Measurements from ENCODE around the gene SLC22A2. TPM values are rescaled to one million over a fixed set of nuclear protein-coding genes. Genes with fewer than 3 reads are reported as not detected.

The SLC22A2 gene
- total RNA-seq, 2 donors from 2014 or later, result not detected

DNA sequence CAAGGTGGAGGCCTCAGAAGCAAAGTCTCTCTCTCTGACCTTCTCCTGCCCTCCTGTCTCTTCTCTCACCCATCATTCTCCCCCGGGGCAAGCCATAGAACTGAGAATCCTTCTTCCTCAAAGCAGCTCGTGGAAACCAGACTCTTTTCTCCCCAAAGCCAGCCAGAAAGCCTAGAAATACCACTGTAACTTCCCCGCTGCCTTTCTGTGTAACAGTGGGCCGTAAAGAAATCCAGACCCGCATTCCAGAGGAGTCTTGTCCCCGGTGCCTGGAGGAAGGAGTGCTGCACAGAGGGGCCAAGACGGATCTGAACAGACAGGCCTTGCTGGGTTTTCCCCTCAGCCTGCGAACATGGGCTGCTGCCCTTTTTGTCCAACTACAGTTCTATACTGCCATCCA lies 977 bp upstream of the SLC22A2 start:
- Histone ChIP-seq H3K36me3 (no peaks in the 10 kb centered on the region), H3K4me1 (no peaks in the 10 kb centered on the region), H3K4me3 (no peak overlapping the region), H3K27ac (no peak overlapping the region), H3K27me3 (no peaks in the 10 kb centered on the region), H3K9me3 (no peaks in the 10 kb centered on the region)
- TF ChIP-seq, protein P1, sequence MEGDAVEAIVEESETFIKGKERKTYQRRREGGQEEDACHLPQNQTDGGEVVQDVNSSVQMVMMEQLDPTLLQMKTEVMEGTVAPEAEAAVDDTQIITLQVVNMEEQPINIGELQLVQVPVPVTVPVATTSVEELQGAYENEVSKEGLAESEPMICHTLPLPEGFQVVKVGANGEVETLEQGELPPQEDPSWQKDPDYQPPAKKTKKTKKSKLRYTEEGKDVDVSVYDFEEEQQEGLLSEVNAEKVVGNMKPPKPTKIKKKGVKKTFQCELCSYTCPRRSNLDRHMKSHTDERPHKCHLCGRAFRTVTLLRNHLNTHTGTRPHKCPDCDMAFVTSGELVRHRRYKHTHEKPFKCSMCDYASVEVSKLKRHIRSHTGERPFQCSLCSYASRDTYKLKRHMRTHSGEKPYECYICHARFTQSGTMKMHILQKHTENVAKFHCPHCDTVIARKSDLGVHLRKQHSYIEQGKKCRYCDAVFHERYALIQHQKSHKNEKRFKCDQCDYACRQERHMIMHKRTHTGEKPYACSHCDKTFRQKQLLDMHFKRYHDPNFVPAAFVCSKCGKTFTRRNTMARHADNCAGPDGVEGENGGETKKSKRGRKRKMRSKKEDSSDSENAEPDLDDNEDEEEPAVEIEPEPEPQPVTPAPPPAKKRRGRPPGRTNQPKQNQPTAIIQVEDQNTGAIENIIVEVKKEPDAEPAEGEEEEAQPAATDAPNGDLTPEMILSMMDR (IDR thresholded peaks at IDR 0.05), result no peak
- no peak for DNase-seq (ENCODE audit: low spot score)

DNA sequence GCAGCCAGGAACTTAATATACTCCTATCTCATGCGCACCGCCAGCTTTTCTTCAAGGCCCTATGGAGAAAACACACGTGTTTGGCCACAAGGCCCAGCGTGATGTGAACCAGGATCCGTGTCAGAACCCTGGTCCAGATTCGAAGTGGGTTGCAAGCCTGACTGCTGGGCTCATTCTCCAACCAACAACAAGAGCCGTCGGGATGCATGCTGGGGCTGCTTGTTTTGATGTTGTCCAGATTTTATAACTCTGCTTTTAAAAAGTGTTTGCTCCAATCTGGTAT lies 463 bp upstream of the SLC22A2 start:
- DNase-seq (ENCODE audit: low spot score), result no peak
- H3K36me3 ChIP-seq, result no peaks in the 10 kb centered on the region
- H3K4me3 ChIP-seq, result no peak overlapping the region
- H3K27ac ChIP-seq, result no peak overlapping the region
- H3K4me1 ChIP-seq, result no peaks in the 10 kb centered on the region
- no peaks in the 10 kb centered on the region for H3K9me3 ChIP-seq
- TF ChIP-seq, protein P1 (IDR thresholded peaks at IDR 0.05), result no peak
- H3K27me3 ChIP-seq, result no peaks in the 10 kb centered on the region

DNA sequence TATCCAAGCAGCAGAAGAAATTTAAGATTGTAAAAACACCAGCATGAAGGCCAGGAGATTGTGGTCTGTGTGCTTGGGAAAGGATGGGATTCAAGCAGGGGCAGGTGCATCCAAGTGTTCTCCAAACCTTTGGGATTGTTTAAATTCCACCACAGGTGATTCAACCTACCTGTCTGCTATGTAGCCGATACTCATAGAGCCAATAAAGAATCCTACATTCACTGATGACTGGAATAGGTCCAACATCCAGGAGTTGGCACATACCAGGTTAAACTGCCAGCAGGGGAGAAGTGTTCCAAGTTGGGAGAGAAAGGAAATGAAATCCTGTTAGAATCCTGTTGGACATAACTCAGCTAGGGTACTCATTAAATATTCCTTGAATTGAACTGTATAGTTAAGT lies 2.2 kb downstream of the SLC22A2 start:
- H3K27me3 ChIP-seq, result no peaks in the 10 kb centered on the region
- H3K27ac ChIP-seq, result no peak overlapping the region
- no peak overlapping the region for H3K4me3 ChIP-seq
- H3K9me3 ChIP-seq, result no peaks in the 10 kb centered on the region
- H3K36me3 ChIP-seq, result no peaks in the 10 kb centered on the region
- H3K4me1 ChIP-seq, result no peaks in the 10 kb centered on the region
- TF ChIP-seq, protein P1 (IDR thresholded peaks at IDR 0.05), result no peak
- no peak for DNase-seq (ENCODE audit: low spot score)

DNA sequence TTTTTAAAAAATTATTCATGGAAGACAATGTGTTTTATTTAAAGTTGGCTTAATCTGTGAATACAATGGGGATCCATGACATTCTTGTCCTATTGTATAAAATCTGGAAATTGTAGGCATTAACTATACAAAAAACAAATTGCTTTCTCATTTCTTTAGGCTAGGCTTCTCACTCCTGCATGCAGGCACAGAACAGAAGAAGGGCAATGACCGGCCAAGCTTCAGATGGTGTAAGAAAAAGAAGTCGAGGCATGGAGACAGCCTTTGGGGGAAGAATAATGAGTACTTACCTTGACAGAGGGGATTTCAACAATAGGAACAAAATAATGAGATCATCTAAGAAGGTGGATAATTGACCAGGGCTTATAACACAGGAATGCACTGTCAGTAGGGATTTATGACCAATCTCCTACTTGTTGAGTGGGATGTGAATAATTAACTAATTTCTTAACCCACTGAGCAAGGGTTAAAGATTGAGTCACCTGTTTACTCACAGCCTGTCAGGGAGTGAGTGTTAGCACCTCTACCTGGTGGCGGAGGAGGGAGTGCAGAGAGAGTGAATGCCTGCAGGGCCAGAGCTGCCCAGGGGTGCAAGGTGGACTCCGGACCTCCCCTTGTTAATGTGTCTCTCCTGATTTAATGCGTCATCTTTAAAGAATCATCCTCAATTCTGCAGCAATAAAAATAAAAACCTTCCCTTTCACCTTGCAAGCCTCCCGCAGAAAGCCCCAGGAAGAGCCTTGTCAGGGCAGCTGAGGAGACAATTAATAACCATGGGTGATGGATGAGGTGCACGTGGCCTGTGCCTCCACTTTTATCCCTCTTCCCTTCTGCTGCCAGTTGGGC lies 3.9 kb downstream of the SLC22A2 start:
- DNase-seq (ENCODE audit: low spot score), result no peak
- Histone ChIP-seq H3K9me3 (no peaks in the 10 kb centered on the region), H3K4me3 (no peak overlapping the region), H3K36me3 (no peaks in the 10 kb centered on the region), H3K27me3 (no peaks in the 10 kb centered on the region), H3K4me1 (no peaks in the 10 kb centered on the region), H3K27ac (no peak overlapping the region)
- TF ChIP-seq, protein P1 (IDR thresholded peaks at IDR 0.05), result no peak

DNA sequence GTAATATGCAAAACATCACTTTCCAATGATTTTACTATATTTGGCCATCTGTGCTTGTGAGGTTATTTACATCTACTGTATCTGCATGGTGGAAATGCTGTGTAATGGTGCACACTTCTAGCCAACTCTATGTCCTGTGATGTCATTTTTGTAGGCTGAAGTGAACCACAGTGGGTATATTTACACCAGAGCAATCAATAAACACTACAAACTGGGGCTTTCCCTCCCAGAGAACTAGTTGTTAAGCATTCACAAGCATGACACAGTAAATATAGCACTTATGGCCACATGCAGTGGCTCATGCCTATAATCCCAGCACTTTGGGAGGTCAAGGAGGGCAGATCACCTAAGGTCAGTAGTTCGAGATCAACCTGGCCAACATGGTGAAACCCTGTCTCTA lies 4.9 kb downstream of the SLC22A2 start:
- Histone ChIP-seq H3K27me3 (no peaks in the 10 kb centered on the region), H3K27ac (no peak overlapping the region), H3K9me3 (no peaks in the 10 kb centered on the region), H3K4me3 (no peak overlapping the region), H3K36me3 (no peaks in the 10 kb centered on the region), H3K4me1 (no peaks in the 10 kb centered on the region)
- TF ChIP-seq, protein P1 (IDR thresholded peaks at IDR 0.05), result no peak
- DNase-seq (ENCODE audit: low spot score), result no peak

DNA sequence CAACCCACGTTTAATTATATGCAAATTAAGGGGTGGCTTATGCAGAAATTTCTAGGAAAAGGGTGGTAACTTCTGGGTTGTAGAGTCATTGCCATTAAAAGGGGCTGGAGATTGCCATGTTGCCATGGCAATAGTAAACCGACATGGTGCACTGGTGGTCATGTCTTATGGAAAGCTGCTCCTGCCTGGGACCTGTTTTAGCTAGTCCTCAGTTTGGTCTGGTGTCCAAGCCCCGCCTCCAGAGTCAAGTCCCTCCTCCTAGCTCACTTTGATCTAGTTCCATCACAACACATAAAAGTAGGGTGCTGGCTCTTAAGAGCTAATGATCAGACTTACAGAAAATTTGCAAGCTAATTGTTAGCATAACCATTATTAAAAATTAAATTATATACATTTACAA lies 5.3 kb downstream of the SLC22A2 start:
- TF ChIP-seq, protein P1 (IDR thresholded peaks at IDR 0.05), result no peak
- no peak for DNase-seq (ENCODE audit: low spot score)
- H3K27ac ChIP-seq, result no peak overlapping the region
- H3K4me3 ChIP-seq, result no peak overlapping the region
- no peaks in the 10 kb centered on the region for H3K4me1 ChIP-seq
- no peaks in the 10 kb centered on the region for H3K27me3 ChIP-seq
- no peaks in the 10 kb centered on the region for H3K9me3 ChIP-seq
- H3K36me3 ChIP-seq, result no peaks in the 10 kb centered on the region

Measured in right atrium auricular region (tissue), 2 donors.